KMS-11 (cell line): ENCODE measurements around the gene DNTT.
"Not testable (repeated sequence)": the region's sequence is repeated elsewhere in the genome, so short reads cannot be mapped to it uniquely, and the experiment has no call there.

Source experiments
- H2AFZ ChIP-seq: fragments of 200-600 bp; sonication (generic); 2 replicates; pipeline ENCODE4 v1.6.1; 2016; ENCODE audit warnings: antibody characterized with exemption, mixed run types, low read depth
- H3K27ac ChIP-seq: fragments of 200-600 bp; sonication (generic); 2 replicates; pipeline ENCODE4 v1.6.1; 2016; ENCODE audit warnings: mild to moderate bottlenecking, mixed run types
- H3K27me3 ChIP-seq: fragments of 200-600 bp; sonication (generic); 2 replicates; pipeline ENCODE4 v1.6.1; 2017; ENCODE audit warnings: mild to moderate bottlenecking, low read depth, mixed run types, moderate library complexity; ENCODE audit not compliant: insufficient read depth
- H3K36me3 ChIP-seq: fragments of 200-600 bp; sonication (generic); 2 replicates; pipeline ENCODE4 v1.6.1; 2017; ENCODE audit warnings: mild to moderate bottlenecking, mixed run types; ENCODE audit not compliant: insufficient read depth
- H3K4me1 ChIP-seq: fragments of 200-600 bp; sonication (generic); 2 replicates; pipeline ENCODE4 v1.6.1; 2016; ENCODE audit warnings: mild to moderate bottlenecking, low read depth, mixed run types; ENCODE audit not compliant: poor library complexity, severe bottlenecking
- H3K4me2 ChIP-seq: fragments of 200-600 bp; sonication (generic); 2 replicates; pipeline ENCODE4 v1.7.0; 2016; ENCODE audit warnings: mild to moderate bottlenecking, mixed run types
- H3K4me3 ChIP-seq: fragments of 200-600 bp; sonication (generic); IDR thresholded peaks from 2 replicates; pipeline ENCODE4 v1.6.1; 2017; ENCODE audit warnings: low read depth, low read length, mixed read lengths; ENCODE audit not compliant: insufficient read depth
- H3K79me2 ChIP-seq: fragments of 200-600 bp; sonication (generic); 2 replicates; pipeline ENCODE4 v1.6.1; 2016; ENCODE audit warnings: low read depth, mixed run types; ENCODE audit not compliant: insufficient read depth
- H3K9ac ChIP-seq: fragments of 200-600 bp; sonication (generic); 2 replicates; pipeline ENCODE4 v1.6.1; 2016; ENCODE audit warnings: mild to moderate bottlenecking, mixed run types
- H4K20me1 ChIP-seq: fragments of 200-600 bp; sonication (generic); 2 replicates; pipeline ENCODE4 v1.6.1; 2016; ENCODE audit warnings: mild to moderate bottlenecking, mixed run types; ENCODE audit not compliant: insufficient read depth
- TF ChIP-seq, protein P1 (sequence below): fragments of 200-600 bp; sonication (generic); conservative IDR thresholded peaks from 2 replicates; pipeline ENCODE4 v1.6.1; 2017; ENCODE audit warnings: low read depth, mild to moderate bottlenecking, antibody characterized with exemption, low read length, moderate library complexity, mixed read lengths

The DNTT gene

DNA sequence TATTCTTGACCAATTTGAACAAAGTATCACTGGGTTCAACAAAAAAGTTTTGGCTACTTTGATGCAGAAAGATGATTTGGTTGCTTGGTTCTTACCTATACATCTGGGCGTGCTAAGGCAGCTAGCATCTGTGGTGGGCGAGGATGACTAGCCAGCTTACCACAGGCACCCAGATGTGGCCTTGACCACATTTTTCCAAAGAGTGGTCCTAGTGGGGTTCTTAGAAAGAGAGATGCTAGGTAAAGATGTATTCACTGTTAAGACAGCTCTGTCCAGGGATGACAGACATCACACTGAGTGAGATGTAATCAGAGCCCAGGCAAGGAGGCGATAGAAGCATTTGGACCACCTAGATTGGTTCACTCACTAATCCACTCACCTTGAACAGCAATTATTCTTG is 785 bp downstream of the DNTT start:
- no peaks in the 10 kb centered on the region for H3K79me2 ChIP-seq
- no peaks in the 10 kb centered on the region for H3K4me1 ChIP-seq
- no peak overlapping the region for H3K9ac ChIP-seq
- H4K20me1 ChIP-seq, result no peaks in the 10 kb centered on the region
- no peak overlapping the region for H3K4me3 ChIP-seq
- TF ChIP-seq, protein P1, sequence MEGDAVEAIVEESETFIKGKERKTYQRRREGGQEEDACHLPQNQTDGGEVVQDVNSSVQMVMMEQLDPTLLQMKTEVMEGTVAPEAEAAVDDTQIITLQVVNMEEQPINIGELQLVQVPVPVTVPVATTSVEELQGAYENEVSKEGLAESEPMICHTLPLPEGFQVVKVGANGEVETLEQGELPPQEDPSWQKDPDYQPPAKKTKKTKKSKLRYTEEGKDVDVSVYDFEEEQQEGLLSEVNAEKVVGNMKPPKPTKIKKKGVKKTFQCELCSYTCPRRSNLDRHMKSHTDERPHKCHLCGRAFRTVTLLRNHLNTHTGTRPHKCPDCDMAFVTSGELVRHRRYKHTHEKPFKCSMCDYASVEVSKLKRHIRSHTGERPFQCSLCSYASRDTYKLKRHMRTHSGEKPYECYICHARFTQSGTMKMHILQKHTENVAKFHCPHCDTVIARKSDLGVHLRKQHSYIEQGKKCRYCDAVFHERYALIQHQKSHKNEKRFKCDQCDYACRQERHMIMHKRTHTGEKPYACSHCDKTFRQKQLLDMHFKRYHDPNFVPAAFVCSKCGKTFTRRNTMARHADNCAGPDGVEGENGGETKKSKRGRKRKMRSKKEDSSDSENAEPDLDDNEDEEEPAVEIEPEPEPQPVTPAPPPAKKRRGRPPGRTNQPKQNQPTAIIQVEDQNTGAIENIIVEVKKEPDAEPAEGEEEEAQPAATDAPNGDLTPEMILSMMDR, result no peak
- no peak overlapping the region for H3K27ac ChIP-seq
- H3K36me3 ChIP-seq, result no peaks in the 10 kb centered on the region
- H3K27me3 ChIP-seq, result no peaks in the 10 kb centered on the region
- H3K4me2 ChIP-seq, result no peak overlapping the region
- no peak overlapping the region for H2AFZ ChIP-seq

DNA sequence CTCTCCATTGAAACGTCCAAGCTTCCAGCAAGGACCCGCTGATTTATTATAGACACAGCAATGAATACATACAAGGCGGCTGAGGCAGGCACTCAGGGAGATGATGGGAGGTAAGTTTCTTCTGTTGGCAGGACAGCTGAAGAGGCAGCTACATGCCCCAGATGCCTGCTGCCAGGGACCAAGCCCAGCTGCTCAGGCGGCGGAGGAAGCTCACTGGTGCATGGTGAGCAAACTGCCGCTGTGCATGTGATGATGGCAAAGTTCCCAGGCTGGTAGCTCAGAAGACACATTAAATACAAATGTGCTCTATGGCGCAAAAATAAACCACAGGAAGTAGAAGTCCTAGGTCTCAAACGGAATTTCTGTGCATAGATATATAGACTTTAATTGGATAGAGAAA is 2.3 kb downstream of the DNTT start:
- H3K27me3 ChIP-seq, result no peaks in the 10 kb centered on the region

DNA sequence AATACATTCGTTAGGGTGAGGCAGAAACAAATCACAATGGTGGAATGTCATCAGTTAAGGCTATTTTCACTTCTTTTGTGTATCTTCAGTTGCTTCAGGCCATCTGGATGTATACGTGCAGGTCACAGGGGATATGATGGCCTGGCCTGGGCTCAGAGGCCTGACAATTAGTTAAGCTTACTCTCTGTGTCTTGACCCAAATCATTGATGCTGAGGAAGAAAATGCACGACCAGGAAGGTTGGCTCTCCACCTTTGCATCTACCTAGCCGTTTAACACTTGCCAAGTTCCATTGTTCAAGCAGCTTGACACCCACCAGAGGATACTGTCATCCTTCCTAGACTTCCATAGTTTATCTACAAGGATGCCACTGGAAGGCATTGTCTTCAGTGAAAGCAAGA is 4.6 kb downstream of the DNTT start:
- H3K27ac ChIP-seq, H3K9ac ChIP-seq, H3K4me1 ChIP-seq, H4K20me1 ChIP-seq, H3K4me2 ChIP-seq, H2AFZ ChIP-seq, H3K79me2 ChIP-seq, H3K36me3 ChIP-seq, H3K27me3 ChIP-seq, H3K4me3 ChIP-seq: not testable (repeated sequence)

More for the DNA sequence above, 2.3 kb downstream of the DNTT start:
- TF ChIP-seq, protein P1, result no peak
- Histone ChIP-seq H4K20me1 (no peaks in the 10 kb centered on the region), H3K79me2 (no peaks in the 10 kb centered on the region), H3K27ac (no peak overlapping the region), H3K4me1 (no peaks in the 10 kb centered on the region), H3K36me3 (no peaks in the 10 kb centered on the region), H3K4me3 (no peak overlapping the region), H2AFZ (no peak overlapping the region), H3K9ac (no peak overlapping the region), H3K4me2 (no peak overlapping the region)

DNA sequence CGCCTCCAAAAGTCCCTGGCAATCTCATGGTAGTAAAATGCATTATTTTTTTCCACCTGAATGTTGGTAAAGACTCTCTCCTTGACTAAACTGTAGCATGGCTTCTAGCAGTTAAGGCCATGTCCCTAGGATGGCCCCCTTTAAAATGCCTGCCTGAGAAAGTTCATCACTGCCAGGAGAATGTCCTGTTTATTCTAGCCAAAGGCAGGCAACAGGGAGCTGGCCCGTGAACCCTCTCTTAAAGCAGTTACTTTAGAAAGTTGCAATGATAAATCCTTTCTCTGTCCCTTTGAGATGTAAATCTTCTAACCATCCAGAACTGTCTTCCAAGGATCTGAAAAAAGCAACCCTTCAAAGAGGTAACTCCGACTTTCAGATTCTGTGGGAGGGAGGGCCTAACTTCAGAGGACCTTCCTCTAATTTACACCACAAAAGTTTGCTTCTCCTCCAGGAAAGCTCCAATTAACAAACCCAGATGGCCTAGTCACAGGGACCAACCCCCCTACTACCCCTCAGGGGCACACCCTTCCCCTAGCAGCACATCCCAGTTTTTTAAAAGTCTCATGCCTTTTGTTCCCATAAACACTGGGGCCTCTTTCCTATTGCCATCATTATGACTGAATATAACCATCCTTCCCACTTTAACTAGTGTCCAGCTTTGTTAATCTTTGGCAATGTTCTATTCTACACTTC is 5.5 kb downstream of the DNTT start:
- TF ChIP-seq, protein P1, result no peak
- Histone ChIP-seq H3K4me2 (no peak overlapping the region), H4K20me1 (no peaks in the 10 kb centered on the region)

DNA sequence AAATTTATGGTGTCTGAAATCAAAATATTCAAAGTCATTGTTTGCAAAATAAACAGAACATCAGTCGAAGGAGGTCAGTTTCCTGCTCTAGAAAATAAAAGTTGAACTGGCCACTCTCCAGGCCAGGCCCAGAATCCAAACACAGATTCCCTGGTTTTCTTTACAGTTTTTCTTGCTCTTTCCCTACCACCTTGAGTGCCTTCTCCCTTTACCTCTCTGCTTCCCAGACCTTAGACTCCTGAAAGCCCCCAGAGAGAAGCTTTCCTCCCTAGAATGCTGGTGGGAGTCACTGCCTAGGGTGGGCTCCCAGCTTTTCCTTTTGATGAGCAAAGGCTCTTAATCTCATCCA is 6.1 kb downstream of the DNTT start:
- Histone ChIP-seq H4K20me1 (no peaks in the 10 kb centered on the region), H3K4me3 (no peak overlapping the region), H3K79me2 (no peaks in the 10 kb centered on the region), H3K9ac (no peak overlapping the region), H3K36me3 (no peaks in the 10 kb centered on the region), H3K27me3 (no peaks in the 10 kb centered on the region), H3K27ac (no peak overlapping the region), H2AFZ (no peak overlapping the region), H3K4me1 (no peaks in the 10 kb centered on the region), H3K4me2 (no peak overlapping the region)
- TF ChIP-seq, protein P1, result no peak

More for the DNA sequence above, 5.5 kb downstream of the DNTT start:
- Histone ChIP-seq H3K36me3 (no peaks in the 10 kb centered on the region), H3K79me2 (no peaks in the 10 kb centered on the region), H3K4me1 (no peaks in the 10 kb centered on the region), H3K4me3 (no peak overlapping the region), H3K27ac (no peak overlapping the region), H3K9ac (no peak overlapping the region), H3K27me3 (no peaks in the 10 kb centered on the region), H2AFZ (no peak overlapping the region)
